Activated T-helper 1 cell treated with Interleukin-2 at 50 U/mL for 16 hours (primary cell): ENCODE results near the gene CCSER2.
A peak's percentile ranks its signal among the peaks of the same experiment; 100 is the strongest.
"Not testable (repeated sequence)": the region's sequence is repeated elsewhere in the genome, so short reads cannot be mapped to it uniquely, and the experiment has no call there.

Source experiments
- DNase-seq: peaks from one replicate; pipeline ENCODE4 v3.0.0-alpha.2; 2020; ENCODE audit warnings: low read depth

CCSER2 gene

GRCh38 chr10:84395581-84395980 lies 67.2 kb downstream of the CCSER2 start:
- no peak for DNase-seq

- no peak for DNase-seq
Observed at GRCh38 chr10:84397735-84398144, 69.4 kb downstream of the CCSER2 start.

- no peak for DNase-seq
Observed at GRCh38 chr10:84398696-84399095, 70.3 kb downstream of the CCSER2 start.

GRCh38 chr10:84401854-84402611 lies 73.6 kb downstream of the CCSER2 start:
- no peak for DNase-seq

- DNase-seq, result no peak
Observed at GRCh38 chr10:84404783-84405182, 76.4 kb downstream of the CCSER2 start.

GRCh38 chr10:84405662-84406061 lies 77.3 kb downstream of the CCSER2 start:
- no peak for DNase-seq

- no peak for DNase-seq
Observed at GRCh38 chr10:84406561-84406960, 78.2 kb downstream of the CCSER2 start.

- DNase-seq, result no peak
Observed at GRCh38 chr10:84407388-84408049, 79.1 kb downstream of the CCSER2 start.

GRCh38 chr10:84412482-84412881 lies 84.1 kb downstream of the CCSER2 start:
- DNase-seq, result no peak

GRCh38 chr10:84414110-84414509 lies 85.7 kb downstream of the CCSER2 start:
- DNase-seq, result not testable (repeated sequence)

- no peak for DNase-seq
Observed at GRCh38 chr10:84415539-84416244, 87.3 kb downstream of the CCSER2 start.

GRCh38 chr10:84416245-84416555 lies 87.8 kb downstream of the CCSER2 start:
- no peak for DNase-seq

GRCh38 chr10:84423719-84424118 lies 95.3 kb downstream of the CCSER2 start:
- no peak for DNase-seq

- no peak for DNase-seq
Observed at GRCh38 chr10:84424731-84425167, 96.4 kb downstream of the CCSER2 start.

GRCh38 chr10:84427903-84428650 lies 99.7 kb downstream of the CCSER2 start:
- no peak for DNase-seq

GRCh38 chr10:84428711-84429110 lies 100.3 kb downstream of the CCSER2 start:
- no peak for DNase-seq

GRCh38 chr10:84429926-84430520 lies 101.6 kb downstream of the CCSER2 start:
- DNase-seq, result peak; percentile 32

- DNase-seq, result no peak
Observed at GRCh38 chr10:84432891-84433290, 104.5 kb downstream of the CCSER2 start.

GRCh38 chr10:84440781-84441180 lies 112.4 kb downstream of the CCSER2 start:
- no peak for DNase-seq

GRCh38 chr10:84447701-84448400 lies 119.5 kb downstream of the CCSER2 start:
- no peak for DNase-seq

- DNase-seq, result not testable (repeated sequence)
Observed at GRCh38 chr10:84449351-84449750, 121.0 kb downstream of the CCSER2 start.
